PC-3 (cell line): ENCODE measurements around the gene POLR3E. TPM values are rescaled to one million over a fixed set of nuclear protein-coding genes. Genes with fewer than 3 reads are reported as not detected.

Experiments
- ATAC-seq: fragments of 200-7000 bp; cut with Tn5 transposase; 2 replicates; pipeline ENCODE4 v1.9.1; 2020; ENCODE audit warnings: mild to moderate bottlenecking, moderate library complexity
- BruUV-seq: library from RNA; stranded (reverse); fragments of 400-500 nt; replicated peaks from 2 replicates; lab custom pipeline; 2021; lab: Mats Ljungman, UMichigan
- CTCF ChIA-PET: fragments of 300-600 bp; sonication (Branson Sonifier 250); formaldehyde crosslinking; loops from one replicate; lab custom pipeline; 2022; ENCODE audit warnings: antibody characterized with exemption; lab: Charles Lee
- POLR2A ChIA-PET: fragments of 300-600 bp; sonication (Branson Sonifier 250); formaldehyde crosslinking; loops from one replicate; lab custom pipeline; 2022; ENCODE audit warnings: antibody characterized with exemption; ENCODE audit not compliant: unreplicated experiment; lab: Charles Lee
- DNase-seq: peaks from one replicate; pipeline ENCODE4 v3.0.0-alpha.2; 2015
- H2AFZ ChIP-seq: fragments of 300-600 bp; sonication (generic); 2 replicates; pipeline ENCODE4 v1.6.0; 2016; ENCODE audit warnings: antibody characterized with exemption, low read length
- H3F3A ChIP-seq: fragments of 300-600 bp; sonication (generic); one replicate; pipeline ENCODE4 v1.6.0; 2017; ENCODE audit warnings: antibody characterized with exemption, low read length, control low read depth, mild to moderate bottlenecking; ENCODE audit not compliant: unreplicated experiment
- H3K27ac ChIP-seq: fragments of 300-600 bp; sonication (generic); 2 replicates; pipeline ENCODE4 v1.5.1; 2016; ENCODE audit warnings: mild to moderate bottlenecking, low read length
- H3K27me3 ChIP-seq: fragments of 300-600 bp; sonication (generic); 2 replicates; pipeline ENCODE4 v1.6.1; 2016; ENCODE audit warnings: low read length, mixed read lengths
- H3K36me3 ChIP-seq: fragments of 300-600 bp; sonication (generic); 2 replicates; pipeline ENCODE4 v1.6.1; 2016; ENCODE audit warnings: low read depth, mixed run types, low read length, mixed read lengths
- H3K4me1 ChIP-seq: fragments of 300-600 bp; sonication (generic); 2 replicates; pipeline ENCODE4 v1.5.1; 2016; ENCODE audit warnings: low read length; ENCODE audit not compliant: insufficient read depth
- H3K4me2 ChIP-seq: fragments of 300-600 bp; sonication (generic); 2 replicates; pipeline ENCODE4 v1.6.0; 2016; ENCODE audit warnings: low read length
- H3K4me3 ChIP-seq: fragments of 300-600 bp; sonication (generic); 2 replicates; pipeline ENCODE4 v1.5.1; 2016; ENCODE audit warnings: mild to moderate bottlenecking, low read length, mixed read lengths
- H3K79me2 ChIP-seq: fragments of 300-600 bp; sonication (generic); 2 replicates; pipeline ENCODE4 v1.6.1; 2017; ENCODE audit warnings: low read length, mixed read lengths
- H3K9ac ChIP-seq: fragments of 300-600 bp; sonication (generic); 2 replicates; pipeline ENCODE4 v1.6.0; 2016; ENCODE audit warnings: mild to moderate bottlenecking, low read length
- H3K9me2 ChIP-seq: fragments of 300-600 bp; sonication (generic); replicated peaks from 2 replicates; pipeline ENCODE4 v1.6.1; 2016; ENCODE audit warnings: mixed run types, low read length, mixed read lengths
- H3K9me3 ChIP-seq: fragments of 300-600 bp; sonication (generic); 2 replicates; pipeline ENCODE4 v1.6.1; 2016; ENCODE audit warnings: low read length, mixed read lengths
- H4K20me1 ChIP-seq: fragments of 300-600 bp; sonication (generic); 2 replicates; pipeline ENCODE4 v1.6.1; 2016; ENCODE audit warnings: low read length, mixed read lengths
- CTCF ChIP-seq: fragments of 300-600 bp; sonication (generic); conservative IDR thresholded peaks from 2 replicates; pipeline ENCODE4 v1.5.1; 2017; ENCODE audit warnings: antibody characterized with exemption, low read depth, mild to moderate bottlenecking, low read length
- EZH2 ChIP-seq: fragments of 300-600 bp; sonication (generic); IDR thresholded peaks from one replicate; pipeline ENCODE4 v1.6.1; 2017; ENCODE audit warnings: antibody characterized with exemption, mild to moderate bottlenecking, low read length; ENCODE audit not compliant: unreplicated experiment
- EZH2phosphoT487 ChIP-seq: fragments of 300-600 bp; sonication (generic); IDR thresholded peaks from 2 replicates; pipeline ENCODE4 v1.6.1; 2018; ENCODE audit warnings: mild to moderate bottlenecking, antibody characterized with exemption, low read length, borderline replicate concordance
- intact Hi-C: fragments of 100-400 bp; cut with micrococcal nuclease; formaldehyde crosslinking; loops from 2 replicates; pipeline ENCODE4 v1.9.0; 2023
- total RNA-seq: library from RNA; depleted of rRNA; stranded (reverse); fragments of >200 nt; gene quantifications from 2 replicates; pipeline ENCODE4 v1.2.3, GENCODE V29; 2014

Gene POLR3E
- total RNA-seq, 1 experiment from 2014 or later, result 48.8 TPM

- ATAC-seq, result no peak
- Histone ChIP-seq H3K79me2 (no peaks in the 10 kb centered on the region), H3K4me1 (no peaks in the 10 kb centered on the region), H3K9ac (no peak overlapping the region), H3K4me3 (no peak overlapping the region), H3K36me3 (peaks cover 15% of the 10 kb centered on the region), H3K9me2 (no peaks in the 10 kb centered on the region), H3F3A (no peaks in the 10 kb centered on the region), H3K27me3 (no peaks in the 10 kb centered on the region), H3K4me2 (no peak overlapping the region), H3K27ac (no peak overlapping the region), H3K9me3 (no peaks in the 10 kb centered on the region), H4K20me1 (no peaks in the 10 kb centered on the region), H2AFZ (no peak overlapping the region)
- TF ChIP-seq EZH2phosphoT487 (no peak), CTCF (no peak)
- intact Hi-C loops, result no loop called here
- ChIA-PET POLR2A (interaction anchor here (0.6 kb wide), 1 partner anchor 157 kb away, joined by 4 read pairs; no protein-coding TSS in a partner anchor), CTCF (no interaction called here)
- no TSS peak for BruUV-seq
- no peak for DNase-seq
Observed at GRCh38 chr16:22274916-22275315, 22.3 kb upstream of the POLR3E start.

- Histone ChIP-seq H3K79me2 (no peaks in the 10 kb centered on the region), H3K36me3 (peaks cover 6% of the 10 kb centered on the region), H3K9ac (no peak overlapping the region), H2AFZ (no peak overlapping the region), H3F3A (no peaks in the 10 kb centered on the region), H3K27me3 (no peaks in the 10 kb centered on the region), H3K9me3 (no peaks in the 10 kb centered on the region), H3K4me3 (no peak overlapping the region), H3K9me2 (no peaks in the 10 kb centered on the region), H4K20me1 (no peaks in the 10 kb centered on the region), H3K27ac (no peak overlapping the region), H3K4me1 (no peaks in the 10 kb centered on the region), H3K4me2 (no peak overlapping the region)
- POLR2A ChIA-PET, result no interaction called here
- CTCF ChIA-PET, result no interaction called here
- ATAC-seq (no peak), DNase-seq (no peak)
- no peak for TF ChIP-seq EZH2
- TF ChIP-seq EZH2phosphoT487, result no peak
- no peak for TF ChIP-seq CTCF
- intact Hi-C loops, result no loop called here
- no TSS peak for BruUV-seq
Observed at GRCh38 chr16:22278441-22279230, 18.6 kb upstream of the POLR3E start.

- Histone ChIP-seq H3K79me2 (no peaks in the 10 kb centered on the region), H3K9ac (no peak overlapping the region), H2AFZ (no peak overlapping the region), H3K4me2 (no peak overlapping the region), H3K9me3 (no peaks in the 10 kb centered on the region), H3K4me1 (no peaks in the 10 kb centered on the region), H3K4me3 (no peak overlapping the region), H3K9me2 (no peaks in the 10 kb centered on the region), H3K36me3 (peaks cover 5% of the 10 kb centered on the region), H3K27ac (no peak overlapping the region), H4K20me1 (no peaks in the 10 kb centered on the region), H3K27me3 (no peaks in the 10 kb centered on the region), H3F3A (no peaks in the 10 kb centered on the region)
- TF ChIP-seq CTCF (no peak), EZH2 (no peak), EZH2phosphoT487 (no peak)
- ChIA-PET CTCF (no interaction called here), POLR2A (no interaction called here)
- intact Hi-C loops, result no loop called here
- ATAC-seq (no peak), DNase-seq (no peak)
- no TSS peak for BruUV-seq
Observed at GRCh38 chr16:22282254-22282892, 14.8 kb upstream of the POLR3E start.
